ENCODE results near the gene RAD23B. TPM values are rescaled to one million over a fixed set of nuclear protein-coding genes. Genes with fewer than 3 reads are reported as not detected.

The RAD23B gene
- total RNA-seq, 1 donor, result 157 TPM

GRCh38 chr9:107337676-107338590 lies 54.9 kb downstream of the RAD23B start:
- Histone ChIP-seq H3K36me3 (ENCODE audit: insufficient read depth, low read length) (peaks cover 48% of the 10 kb centered on the region), H3K27me3 (ENCODE audit: insufficient read depth, low read length) (no peaks in the 10 kb centered on the region), H4K20me1 (ENCODE audit: insufficient read depth, low read length) (peaks cover 21% of the 10 kb centered on the region), H3K9me3 (ENCODE audit: low read depth, low read length) (no peaks in the 10 kb centered on the region), H3K27ac (ENCODE audit: low read depth, low read length) (no peak overlapping the region), H3K4me3 (ENCODE audit: insufficient read depth, low read length) (no peak overlapping the region), H3K79me2 (ENCODE audit: insufficient read depth, low read length) (peaks cover 8% of the 10 kb centered on the region), H3K4me1 (ENCODE audit: insufficient read depth, low read length) (peaks cover 16% of the 10 kb centered on the region), H3K4me2 (ENCODE audit: insufficient read depth, low read length) (no peak overlapping the region), H2AFZ (ENCODE audit: low read length) (no peak overlapping the region)
- no peak for DNase-seq (ENCODE audit: insufficient read length, low spot score, missing footprints)
- TF ChIP-seq, protein P1, sequence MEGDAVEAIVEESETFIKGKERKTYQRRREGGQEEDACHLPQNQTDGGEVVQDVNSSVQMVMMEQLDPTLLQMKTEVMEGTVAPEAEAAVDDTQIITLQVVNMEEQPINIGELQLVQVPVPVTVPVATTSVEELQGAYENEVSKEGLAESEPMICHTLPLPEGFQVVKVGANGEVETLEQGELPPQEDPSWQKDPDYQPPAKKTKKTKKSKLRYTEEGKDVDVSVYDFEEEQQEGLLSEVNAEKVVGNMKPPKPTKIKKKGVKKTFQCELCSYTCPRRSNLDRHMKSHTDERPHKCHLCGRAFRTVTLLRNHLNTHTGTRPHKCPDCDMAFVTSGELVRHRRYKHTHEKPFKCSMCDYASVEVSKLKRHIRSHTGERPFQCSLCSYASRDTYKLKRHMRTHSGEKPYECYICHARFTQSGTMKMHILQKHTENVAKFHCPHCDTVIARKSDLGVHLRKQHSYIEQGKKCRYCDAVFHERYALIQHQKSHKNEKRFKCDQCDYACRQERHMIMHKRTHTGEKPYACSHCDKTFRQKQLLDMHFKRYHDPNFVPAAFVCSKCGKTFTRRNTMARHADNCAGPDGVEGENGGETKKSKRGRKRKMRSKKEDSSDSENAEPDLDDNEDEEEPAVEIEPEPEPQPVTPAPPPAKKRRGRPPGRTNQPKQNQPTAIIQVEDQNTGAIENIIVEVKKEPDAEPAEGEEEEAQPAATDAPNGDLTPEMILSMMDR (IDR thresholded peaks at IDR 0.05; ENCODE audit: extremely low read depth, low read depth, low read length), result no peak

GRCh38 chr9:107338911-107339659 lies 56.0 kb downstream of the RAD23B start:
- peaks cover 6% of the 10 kb centered on the region for H3K79me2 ChIP-seq (ENCODE audit: insufficient read depth, low read length)
- H3K27me3 ChIP-seq (ENCODE audit: insufficient read depth, low read length), result no peaks in the 10 kb centered on the region
- peaks cover 21% of the 10 kb centered on the region for H4K20me1 ChIP-seq (ENCODE audit: insufficient read depth, low read length)
- no peaks in the 10 kb centered on the region for H3K9me3 ChIP-seq (ENCODE audit: low read depth, low read length)
- no peak overlapping the region for H2AFZ ChIP-seq (ENCODE audit: low read length)
- H3K4me3 ChIP-seq (ENCODE audit: insufficient read depth, low read length), result no peak overlapping the region
- no peak overlapping the region for H3K27ac ChIP-seq (ENCODE audit: low read depth, low read length)
- no peak for DNase-seq (ENCODE audit: insufficient read length, low spot score, missing footprints)
- no peak overlapping the region for H3K4me2 ChIP-seq (ENCODE audit: insufficient read depth, low read length)
- H3K36me3 ChIP-seq (ENCODE audit: insufficient read depth, low read length), result peaks cover 37% of the 10 kb centered on the region
- H3K4me1 ChIP-seq (ENCODE audit: insufficient read depth, low read length), result peaks cover 16% of the 10 kb centered on the region
- TF ChIP-seq, protein P1 (IDR thresholded peaks at IDR 0.05; ENCODE audit: extremely low read depth, low read depth, low read length), result no peak

DNA sequence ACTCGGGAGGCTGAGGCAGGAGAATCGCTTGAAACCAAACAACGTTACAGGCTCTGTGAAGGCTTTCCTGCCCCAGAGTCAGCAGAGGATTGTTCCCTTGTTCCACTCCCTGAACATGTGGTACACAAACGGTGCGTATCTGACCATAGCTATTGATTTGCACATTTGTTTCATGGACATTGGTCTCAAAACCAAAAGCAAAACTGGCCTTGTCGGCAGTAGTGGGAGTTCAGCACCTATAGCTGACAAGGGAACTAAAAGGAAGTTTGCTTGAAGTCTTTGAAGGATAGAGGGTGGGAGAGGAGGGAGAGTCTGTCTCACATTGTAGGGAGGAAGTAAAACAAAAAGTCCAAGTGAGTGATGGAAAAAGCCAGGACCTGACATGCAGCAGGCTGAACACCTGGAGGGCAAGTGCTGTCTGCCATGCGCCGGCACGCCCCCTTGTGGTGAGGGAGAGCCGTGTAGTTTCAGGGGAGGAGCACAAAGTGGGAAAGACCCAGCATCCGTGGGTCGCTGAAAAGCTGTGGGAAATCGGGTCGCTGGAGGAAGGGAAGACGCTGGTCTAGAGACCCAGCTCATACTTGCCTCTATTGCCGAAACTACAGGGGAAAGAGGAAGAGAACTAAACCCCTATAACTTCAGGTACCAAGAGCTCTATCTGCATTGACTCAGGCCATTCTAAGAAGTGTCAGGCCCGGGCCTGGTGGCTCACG lies 58.0 kb downstream of the RAD23B start:
- TF ChIP-seq, protein P1 (IDR thresholded peaks at IDR 0.05; ENCODE audit: extremely low read depth, low read depth, low read length), result peak; percentile 84
- no peaks in the 10 kb centered on the region for H3K9me3 ChIP-seq (ENCODE audit: low read depth, low read length)
- peaks cover 23% of the 10 kb centered on the region for H3K36me3 ChIP-seq (ENCODE audit: insufficient read depth, low read length)
- peak; percentile 65 for DNase-seq (ENCODE audit: insufficient read length, low spot score, missing footprints)
- H3K27ac ChIP-seq (ENCODE audit: low read depth, low read length), result no peak overlapping the region
- H3K4me3 ChIP-seq (ENCODE audit: insufficient read depth, low read length), result no peak overlapping the region
- no peaks in the 10 kb centered on the region for H3K27me3 ChIP-seq (ENCODE audit: insufficient read depth, low read length)
- H3K4me1 ChIP-seq (ENCODE audit: insufficient read depth, low read length), result peaks cover 11% of the 10 kb centered on the region
- no peak overlapping the region for H3K4me2 ChIP-seq (ENCODE audit: insufficient read depth, low read length)
- no peaks in the 10 kb centered on the region for H3K79me2 ChIP-seq (ENCODE audit: insufficient read depth, low read length)
- H4K20me1 ChIP-seq (ENCODE audit: insufficient read depth, low read length), result peaks cover 16% of the 10 kb centered on the region
- no peak overlapping the region for H2AFZ ChIP-seq (ENCODE audit: low read length)

Data from osteoblast (primary cell).